WTC11 (cell line): ENCODE data around the gene ATP13A2. TPM values are rescaled to one million over a fixed set of nuclear protein-coding genes. Genes with fewer than 3 reads are reported as not detected.

Experiments
- MYBL2 ChIP-seq: sonication (generic); formaldehyde crosslinking; IDR thresholded peaks from 2 replicates; pipeline ENCODE4 v1.8.1; 2023; ENCODE audit warnings: mild to moderate bottlenecking, moderate library complexity, missing genetic modification reagents
- NFYB ChIP-seq: sonication (generic); formaldehyde crosslinking; conservative IDR thresholded peaks from 2 replicates; pipeline ENCODE4 v1.8.0; 2022; ENCODE audit warnings: low read depth, missing genetic modification reagents
- PRRX2 ChIP-seq: fragments of 250-450 bp; sonication (Bioruptor Pico); IDR thresholded peaks from 2 replicates; pipeline ENCODE4 v1.8.0; 2021; ENCODE audit warnings: mild to moderate bottlenecking
- SMAD4 ChIP-seq: sonication (generic); formaldehyde crosslinking; IDR thresholded peaks from 2 replicates; pipeline ENCODE4 v1.8.0; 2022; ENCODE audit warnings: mild to moderate bottlenecking, missing genetic modification reagents
- TP53 ChIP-seq: sonication (generic); formaldehyde crosslinking; IDR thresholded peaks from 2 replicates; pipeline ENCODE4 v1.8.1; 2023; ENCODE audit warnings: mild to moderate bottlenecking, missing genetic modification reagents
- ZNF263 ChIP-seq: sonication (generic); formaldehyde crosslinking; IDR thresholded peaks from 2 replicates; pipeline ENCODE4 v1.8.1; 2022; ENCODE audit warnings: low read depth, mild to moderate bottlenecking, moderate library complexity, missing genetic modification reagents
- total RNA-seq: library from RNA; stranded (reverse); gene quantifications from 3 replicates; pipeline ENCODE4 v1.2.3, GENCODE V29; 2021
- TF ChIP-seq, protein P1 (sequence below): fragments of 250-450 bp; sonication (Bioruptor Pico); conservative IDR thresholded peaks from 2 replicates; pipeline ENCODE4 v1.9.0; 2021; ENCODE audit warnings: mild to moderate bottlenecking
- TF ChIP-seq, protein P2 (sequence below): sonication (generic); formaldehyde crosslinking; IDR thresholded peaks from 2 replicates; pipeline ENCODE4 v1.8.0; 2023; ENCODE audit warnings: mild to moderate bottlenecking, missing genetic modification reagents
- TF ChIP-seq, protein P3 (sequence below): sonication (generic); formaldehyde crosslinking; IDR thresholded peaks from 2 replicates; pipeline ENCODE4 v1.8.0; 2022; ENCODE audit warnings: missing genetic modification reagents
- TF ChIP-seq, protein P4 (sequence below): fragments of 250-450 bp; sonication (Bioruptor Pico); IDR thresholded peaks from 2 replicates; pipeline ENCODE4 v1.9.0; 2021; ENCODE audit warnings: mild to moderate bottlenecking
- TF ChIP-seq, protein P5 (sequence below): sonication (generic); formaldehyde crosslinking; IDR thresholded peaks from 2 replicates; pipeline ENCODE4 v1.8.1; 2022; ENCODE audit warnings: mild to moderate bottlenecking, missing genetic modification reagents, moderate library complexity, borderline replicate concordance
- TF ChIP-seq, protein P6 (sequence below): fragments of 250-450 bp; sonication (Bioruptor Pico); IDR thresholded peaks from 2 replicates; pipeline ENCODE4 v1.8.0; 2021; ENCODE audit warnings: mild to moderate bottlenecking

Gene ATP13A2
- total RNA-seq, 1 experiment from 2014 or later: 95.9 TPM

DNA sequence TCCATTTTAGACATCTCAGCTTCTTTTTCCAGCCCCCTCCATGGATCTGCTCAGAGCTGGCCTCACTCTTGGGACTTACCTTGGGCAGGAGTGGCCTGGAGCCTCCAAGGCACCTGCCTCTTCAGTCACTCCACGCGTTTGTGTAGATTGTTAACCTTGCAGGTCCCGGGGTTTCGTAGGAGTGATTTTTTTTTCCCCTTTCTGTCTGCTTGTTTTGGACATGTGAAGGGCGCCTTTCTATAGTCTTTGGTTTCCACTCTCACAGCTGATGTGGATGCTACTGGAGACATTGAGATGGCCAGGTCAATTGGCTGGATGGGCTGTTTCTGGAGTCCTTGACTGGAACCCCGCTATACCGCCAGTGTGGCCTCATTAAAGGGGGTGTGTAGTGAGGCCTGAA, 44.1 kb upstream of the ATP13A2 start (continued):
- TF ChIP-seq, protein P1, sequence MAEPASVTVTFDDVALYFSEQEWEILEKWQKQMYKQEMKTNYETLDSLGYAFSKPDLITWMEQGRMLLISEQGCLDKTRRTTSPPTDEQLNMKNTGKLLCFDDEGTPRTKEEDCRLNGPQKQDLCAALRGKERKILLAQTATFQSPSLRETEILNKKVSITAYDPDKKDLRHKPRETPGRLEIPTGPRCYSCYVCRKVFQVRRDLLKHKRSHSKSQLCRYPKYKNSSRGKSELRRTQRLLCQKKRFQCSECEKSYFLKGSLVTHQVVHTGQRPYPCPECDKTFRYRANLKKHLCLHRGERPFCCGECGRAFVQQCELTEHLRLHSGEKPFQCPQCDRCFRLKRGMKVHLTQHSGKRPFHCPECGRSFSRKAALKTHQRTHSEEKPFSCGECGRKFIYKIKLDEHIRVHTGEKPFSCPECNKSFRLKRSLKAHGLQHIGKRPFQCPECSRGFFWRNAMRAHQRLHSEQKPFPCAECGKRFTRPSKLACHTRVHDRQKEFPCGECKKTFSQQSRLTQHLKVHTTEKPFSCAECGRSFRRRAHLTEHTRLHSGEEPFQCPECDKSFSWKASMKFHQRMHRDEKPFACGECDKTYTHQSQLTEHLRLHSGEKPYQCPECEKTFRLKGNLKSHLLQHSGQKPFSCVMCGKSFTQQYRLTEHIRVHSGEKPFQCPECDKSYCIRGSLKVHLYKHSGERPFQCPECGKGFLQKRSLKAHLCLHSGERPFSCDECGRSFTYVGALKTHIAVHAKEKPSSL (CRISPR knock-in tag): no peak
- no peak for TF ChIP-seq MYBL2 (CRISPR knock-in tag)
- TF ChIP-seq TP53 (CRISPR knock-in tag): no peak
- no peak for TF ChIP-seq ZNF263 (CRISPR knock-in tag)
- no peak for TF ChIP-seq PRRX2 (CRISPR knock-in tag)
- TF ChIP-seq, protein P2, sequence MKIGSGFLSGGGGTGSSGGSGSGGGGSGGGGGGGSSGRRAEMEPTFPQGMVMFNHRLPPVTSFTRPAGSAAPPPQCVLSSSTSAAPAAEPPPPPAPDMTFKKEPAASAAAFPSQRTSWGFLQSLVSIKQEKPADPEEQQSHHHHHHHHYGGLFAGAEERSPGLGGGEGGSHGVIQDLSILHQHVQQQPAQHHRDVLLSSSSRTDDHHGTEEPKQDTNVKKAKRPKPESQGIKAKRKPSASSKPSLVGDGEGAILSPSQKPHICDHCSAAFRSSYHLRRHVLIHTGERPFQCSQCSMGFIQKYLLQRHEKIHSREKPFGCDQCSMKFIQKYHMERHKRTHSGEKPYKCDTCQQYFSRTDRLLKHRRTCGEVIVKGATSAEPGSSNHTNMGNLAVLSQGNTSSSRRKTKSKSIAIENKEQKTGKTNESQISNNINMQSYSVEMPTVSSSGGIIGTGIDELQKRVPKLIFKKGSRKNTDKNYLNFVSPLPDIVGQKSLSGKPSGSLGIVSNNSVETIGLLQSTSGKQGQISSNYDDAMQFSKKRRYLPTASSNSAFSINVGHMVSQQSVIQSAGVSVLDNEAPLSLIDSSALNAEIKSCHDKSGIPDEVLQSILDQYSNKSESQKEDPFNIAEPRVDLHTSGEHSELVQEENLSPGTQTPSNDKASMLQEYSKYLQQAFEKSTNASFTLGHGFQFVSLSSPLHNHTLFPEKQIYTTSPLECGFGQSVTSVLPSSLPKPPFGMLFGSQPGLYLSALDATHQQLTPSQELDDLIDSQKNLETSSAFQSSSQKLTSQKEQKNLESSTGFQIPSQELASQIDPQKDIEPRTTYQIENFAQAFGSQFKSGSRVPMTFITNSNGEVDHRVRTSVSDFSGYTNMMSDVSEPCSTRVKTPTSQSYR: no peak
- TF ChIP-seq, protein P3, sequence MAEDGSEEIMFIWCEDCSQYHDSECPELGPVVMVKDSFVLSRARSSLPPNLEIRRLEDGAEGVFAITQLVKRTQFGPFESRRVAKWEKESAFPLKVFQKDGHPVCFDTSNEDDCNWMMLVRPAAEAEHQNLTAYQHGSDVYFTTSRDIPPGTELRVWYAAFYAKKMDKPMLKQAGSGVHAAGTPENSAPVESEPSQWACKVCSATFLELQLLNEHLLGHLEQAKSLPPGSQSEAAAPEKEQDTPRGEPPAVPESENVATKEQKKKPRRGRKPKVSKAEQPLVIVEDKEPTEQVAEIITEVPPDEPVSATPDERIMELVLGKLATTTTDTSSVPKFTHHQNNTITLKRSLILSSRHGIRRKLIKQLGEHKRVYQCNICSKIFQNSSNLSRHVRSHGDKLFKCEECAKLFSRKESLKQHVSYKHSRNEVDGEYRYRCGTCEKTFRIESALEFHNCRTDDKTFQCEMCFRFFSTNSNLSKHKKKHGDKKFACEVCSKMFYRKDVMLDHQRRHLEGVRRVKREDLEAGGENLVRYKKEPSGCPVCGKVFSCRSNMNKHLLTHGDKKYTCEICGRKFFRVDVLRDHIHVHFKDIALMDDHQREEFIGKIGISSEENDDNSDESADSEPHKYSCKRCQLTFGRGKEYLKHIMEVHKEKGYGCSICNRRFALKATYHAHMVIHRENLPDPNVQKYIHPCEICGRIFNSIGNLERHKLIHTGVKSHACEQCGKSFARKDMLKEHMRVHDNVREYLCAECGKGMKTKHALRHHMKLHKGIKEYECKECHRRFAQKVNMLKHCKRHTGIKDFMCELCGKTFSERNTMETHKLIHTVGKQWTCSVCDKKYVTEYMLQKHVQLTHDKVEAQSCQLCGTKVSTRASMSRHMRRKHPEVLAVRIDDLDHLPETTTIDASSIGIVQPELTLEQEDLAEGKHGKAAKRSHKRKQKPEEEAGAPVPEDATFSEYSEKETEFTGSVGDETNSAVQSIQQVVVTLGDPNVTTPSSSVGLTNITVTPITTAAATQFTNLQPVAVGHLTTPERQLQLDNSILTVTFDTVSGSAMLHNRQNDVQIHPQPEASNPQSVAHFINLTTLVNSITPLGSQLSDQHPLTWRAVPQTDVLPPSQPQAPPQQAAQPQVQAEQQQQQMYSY (CRISPR knock-in tag): no peak
- TF ChIP-seq SMAD4: no peak
- TF ChIP-seq, protein P4, sequence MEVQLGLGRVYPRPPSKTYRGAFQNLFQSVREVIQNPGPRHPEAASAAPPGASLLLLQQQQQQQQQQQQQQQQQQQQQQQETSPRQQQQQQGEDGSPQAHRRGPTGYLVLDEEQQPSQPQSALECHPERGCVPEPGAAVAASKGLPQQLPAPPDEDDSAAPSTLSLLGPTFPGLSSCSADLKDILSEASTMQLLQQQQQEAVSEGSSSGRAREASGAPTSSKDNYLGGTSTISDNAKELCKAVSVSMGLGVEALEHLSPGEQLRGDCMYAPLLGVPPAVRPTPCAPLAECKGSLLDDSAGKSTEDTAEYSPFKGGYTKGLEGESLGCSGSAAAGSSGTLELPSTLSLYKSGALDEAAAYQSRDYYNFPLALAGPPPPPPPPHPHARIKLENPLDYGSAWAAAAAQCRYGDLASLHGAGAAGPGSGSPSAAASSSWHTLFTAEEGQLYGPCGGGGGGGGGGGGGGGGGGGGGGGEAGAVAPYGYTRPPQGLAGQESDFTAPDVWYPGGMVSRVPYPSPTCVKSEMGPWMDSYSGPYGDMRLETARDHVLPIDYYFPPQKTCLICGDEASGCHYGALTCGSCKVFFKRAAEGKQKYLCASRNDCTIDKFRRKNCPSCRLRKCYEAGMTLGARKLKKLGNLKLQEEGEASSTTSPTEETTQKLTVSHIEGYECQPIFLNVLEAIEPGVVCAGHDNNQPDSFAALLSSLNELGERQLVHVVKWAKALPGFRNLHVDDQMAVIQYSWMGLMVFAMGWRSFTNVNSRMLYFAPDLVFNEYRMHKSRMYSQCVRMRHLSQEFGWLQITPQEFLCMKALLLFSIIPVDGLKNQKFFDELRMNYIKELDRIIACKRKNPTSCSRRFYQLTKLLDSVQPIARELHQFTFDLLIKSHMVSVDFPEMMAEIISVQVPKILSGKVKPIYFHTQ (CRISPR knock-in tag): no peak
- TF ChIP-seq, protein P5, sequence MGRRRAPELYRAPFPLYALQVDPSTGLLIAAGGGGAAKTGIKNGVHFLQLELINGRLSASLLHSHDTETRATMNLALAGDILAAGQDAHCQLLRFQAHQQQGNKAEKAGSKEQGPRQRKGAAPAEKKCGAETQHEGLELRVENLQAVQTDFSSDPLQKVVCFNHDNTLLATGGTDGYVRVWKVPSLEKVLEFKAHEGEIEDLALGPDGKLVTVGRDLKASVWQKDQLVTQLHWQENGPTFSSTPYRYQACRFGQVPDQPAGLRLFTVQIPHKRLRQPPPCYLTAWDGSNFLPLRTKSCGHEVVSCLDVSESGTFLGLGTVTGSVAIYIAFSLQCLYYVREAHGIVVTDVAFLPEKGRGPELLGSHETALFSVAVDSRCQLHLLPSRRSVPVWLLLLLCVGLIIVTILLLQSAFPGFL: no peak
- no peak for TF ChIP-seq NFYB
- TF ChIP-seq, protein P6, sequence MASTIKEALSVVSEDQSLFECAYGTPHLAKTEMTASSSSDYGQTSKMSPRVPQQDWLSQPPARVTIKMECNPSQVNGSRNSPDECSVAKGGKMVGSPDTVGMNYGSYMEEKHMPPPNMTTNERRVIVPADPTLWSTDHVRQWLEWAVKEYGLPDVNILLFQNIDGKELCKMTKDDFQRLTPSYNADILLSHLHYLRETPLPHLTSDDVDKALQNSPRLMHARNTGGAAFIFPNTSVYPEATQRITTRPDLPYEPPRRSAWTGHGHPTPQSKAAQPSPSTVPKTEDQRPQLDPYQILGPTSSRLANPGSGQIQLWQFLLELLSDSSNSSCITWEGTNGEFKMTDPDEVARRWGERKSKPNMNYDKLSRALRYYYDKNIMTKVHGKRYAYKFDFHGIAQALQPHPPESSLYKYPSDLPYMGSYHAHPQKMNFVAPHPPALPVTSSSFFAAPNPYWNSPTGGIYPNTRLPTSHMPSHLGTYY (CRISPR knock-in tag): no peak
